NCI-H345 treated with DMSO at 0.1 percent for 48 hours (cell line): ENCODE results near the gene STRN4.

Source experiments
- DNase-seq: peaks from one replicate; lab custom pipeline; 2025; ENCODE audit not compliant: unreplicated experiment; lab: John Stamatoyannopoulos, UW

Gene STRN4

DNA sequence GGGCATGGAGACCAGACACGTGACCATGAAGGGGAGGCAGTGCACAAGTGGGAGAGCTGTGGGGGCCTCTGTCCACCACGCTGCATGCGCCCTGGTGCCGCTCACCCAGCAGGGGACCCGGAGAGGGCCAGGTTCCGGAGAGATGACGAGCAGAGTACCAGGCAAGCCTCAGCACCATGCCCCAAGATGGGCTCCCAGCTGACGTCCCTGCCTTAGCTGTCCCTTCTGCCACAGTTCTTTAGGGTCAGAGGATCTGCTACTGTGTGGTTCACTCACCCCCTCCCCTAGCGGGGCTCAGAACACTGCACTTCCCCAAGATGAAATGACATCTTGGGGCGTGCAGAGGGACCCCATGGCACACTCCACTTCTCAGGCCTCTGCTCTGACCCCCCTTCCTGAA, 19.7 kb downstream of the STRN4 start:
- no peak for DNase-seq

GRCh38 chr19:46725859-46726393, 20.3 kb downstream of the STRN4 start:
- DNase-seq, result no peak

GRCh38 chr19:46725036-46725820, 21.0 kb downstream of the STRN4 start:
- DNase-seq, result no peak

- no peak for DNase-seq
These were observed 21.8 kb downstream of the STRN4 start for GRCh38 chr19:46724468-46724867.

DNA sequence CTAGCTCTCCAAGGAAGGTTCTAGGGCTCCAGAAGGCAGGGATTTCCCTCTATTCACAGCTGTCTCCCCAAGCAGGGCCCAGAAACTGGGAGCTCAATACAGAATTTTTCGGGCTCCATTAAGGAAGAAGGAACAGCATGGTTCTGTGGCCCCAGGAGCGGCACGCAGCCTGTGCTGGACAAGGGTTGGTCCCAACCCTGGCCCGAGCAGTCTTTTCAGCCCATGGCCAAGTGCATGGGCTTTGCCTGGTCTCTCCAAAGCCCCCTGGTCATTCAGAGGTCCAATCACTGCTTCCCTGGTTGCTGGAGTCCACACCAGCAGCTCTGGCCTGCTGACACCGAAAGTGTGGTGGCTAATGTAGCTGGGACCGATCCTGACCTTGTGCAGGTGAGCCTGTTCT, 22.8 kb downstream of the STRN4 start:
- DNase-seq, result no peak

DNA sequence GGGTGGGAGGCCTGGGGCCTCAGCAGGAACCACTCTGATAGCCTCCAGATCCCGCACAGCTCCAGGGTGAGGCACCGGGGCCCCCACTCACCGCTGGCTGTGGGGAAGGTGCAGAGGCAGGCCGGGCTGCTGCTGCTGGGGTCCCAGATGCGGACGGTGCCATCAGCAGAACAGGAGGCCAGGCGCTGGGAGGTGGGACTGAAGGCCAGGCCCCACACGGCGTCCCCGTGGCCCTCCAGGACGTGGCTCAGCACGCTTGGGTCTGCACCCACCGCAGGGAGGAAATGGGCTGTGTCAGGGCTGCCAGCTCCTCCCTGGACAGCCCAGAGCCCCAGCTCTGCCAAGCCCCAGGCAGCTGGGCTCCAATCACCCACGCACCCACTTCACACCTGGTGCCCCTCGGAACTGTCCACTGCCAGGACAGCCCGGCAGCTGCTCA, 23.2 kb downstream of the STRN4 start:
- no peak for DNase-seq

DNA sequence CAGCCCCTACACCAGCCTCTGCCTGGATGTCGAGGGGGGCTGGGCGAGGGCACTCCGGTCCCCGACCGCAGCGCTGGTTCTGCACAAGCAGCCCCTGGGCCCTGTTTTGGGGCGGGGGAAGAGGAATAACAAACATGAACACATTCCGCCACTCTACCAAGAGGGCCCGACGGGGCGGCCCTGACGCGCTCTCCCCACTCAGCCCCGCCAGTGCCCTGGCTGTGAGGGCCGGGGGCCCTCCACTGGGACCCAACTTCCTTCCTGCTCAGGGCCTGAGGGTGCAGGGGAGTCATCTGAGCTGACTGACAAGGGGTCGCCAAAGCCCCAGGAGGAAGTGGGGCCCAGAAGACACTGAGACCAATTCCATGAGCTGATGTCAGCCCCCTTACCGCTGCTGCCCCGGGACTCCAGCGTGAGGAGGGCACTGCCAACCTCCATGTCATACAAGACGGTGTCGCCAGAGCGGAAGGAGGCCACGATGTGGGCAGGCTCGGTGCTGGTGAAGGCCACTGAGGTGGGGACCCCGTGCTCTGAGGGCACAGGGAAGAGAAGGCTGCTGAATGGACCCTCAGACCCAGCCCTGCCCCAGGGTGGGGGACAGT, 23.7 kb downstream of the STRN4 start:
- no peak for DNase-seq

- DNase-seq, result no peak
These were observed 24.3 kb downstream of the STRN4 start for GRCh38 chr19:46722004-46722380.

GRCh38 chr19:46721269-46722003, 24.8 kb downstream of the STRN4 start:
- no peak for DNase-seq

DNA sequence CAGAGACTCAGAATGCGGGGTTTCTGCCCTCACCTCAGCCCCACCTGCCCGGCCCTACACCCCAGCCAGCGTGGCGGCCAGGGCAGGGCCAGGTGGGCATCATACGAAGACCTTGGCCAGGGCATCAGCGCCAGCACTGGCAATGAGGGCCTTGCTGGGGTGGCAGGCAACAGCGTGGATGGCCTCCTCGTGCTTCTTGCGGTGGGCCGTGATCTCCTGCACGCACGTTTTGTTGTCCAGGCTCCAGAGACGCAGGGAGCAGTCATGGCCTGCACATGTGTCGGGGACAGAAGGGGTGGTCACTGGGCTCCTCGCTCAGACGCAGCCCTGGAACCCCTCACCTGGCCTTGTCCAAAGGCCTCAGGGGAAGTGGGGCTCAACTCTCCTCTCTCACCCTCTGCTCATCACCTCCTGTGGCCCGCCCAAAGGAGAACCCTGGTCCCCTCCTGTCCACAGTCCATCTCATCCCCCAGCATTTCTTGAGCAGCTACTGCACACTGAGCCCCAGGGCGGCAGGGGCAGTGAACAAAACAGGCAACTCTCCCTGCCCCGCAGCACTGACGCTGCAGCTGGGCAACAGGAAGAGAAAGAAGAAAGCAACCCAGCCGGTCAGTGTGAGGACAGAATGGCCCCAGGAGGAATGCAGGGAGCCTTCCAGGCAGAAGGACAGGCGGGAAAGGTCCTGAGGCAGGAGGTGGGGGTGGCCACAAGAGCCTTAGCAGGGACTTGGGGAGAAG, 25.6 kb downstream of the STRN4 start:
- DNase-seq, result no peak

DNA sequence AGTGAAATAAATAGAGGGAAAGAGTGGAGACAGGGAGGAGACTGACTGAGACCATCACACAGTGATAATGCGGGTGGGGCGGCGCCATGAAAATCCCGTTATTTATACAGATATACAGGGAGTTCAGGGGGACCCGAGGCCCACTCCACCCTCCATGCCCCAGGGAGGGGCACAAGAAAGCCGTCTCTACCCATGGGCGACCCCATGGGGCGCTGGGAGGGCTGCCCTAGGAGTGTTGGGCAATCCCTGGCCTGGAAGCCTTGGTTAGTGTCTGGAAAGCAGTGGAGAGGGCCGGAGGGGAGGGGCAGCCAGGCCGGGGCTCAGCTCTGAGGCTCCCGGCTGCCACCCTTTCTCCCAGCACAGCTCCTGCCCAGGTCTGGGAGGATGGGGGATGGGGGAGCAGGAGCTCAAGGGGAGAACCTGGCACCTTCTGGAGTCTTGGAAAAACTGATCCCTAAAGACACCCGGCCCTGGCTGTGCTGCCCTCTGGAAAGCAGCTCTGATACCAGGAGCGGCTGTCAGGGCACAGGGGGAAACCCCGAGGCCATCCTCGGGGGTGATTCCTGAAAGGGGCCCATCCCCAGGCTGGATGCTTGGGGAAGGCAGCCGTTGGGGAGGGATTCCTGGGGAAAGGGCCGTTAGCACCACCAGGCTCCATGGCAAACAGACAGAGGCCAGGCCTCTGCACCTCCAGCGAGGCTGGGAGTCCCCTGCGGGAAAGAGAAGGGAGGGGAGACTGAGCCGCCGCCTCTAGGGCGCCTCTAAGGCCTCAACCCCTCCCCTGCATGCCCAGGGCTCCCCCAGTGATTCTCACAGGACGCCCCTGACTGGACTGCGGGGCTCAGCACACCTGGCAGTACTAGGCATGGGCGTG, 26.4 kb downstream of the STRN4 start:
- no peak for DNase-seq

DNA sequence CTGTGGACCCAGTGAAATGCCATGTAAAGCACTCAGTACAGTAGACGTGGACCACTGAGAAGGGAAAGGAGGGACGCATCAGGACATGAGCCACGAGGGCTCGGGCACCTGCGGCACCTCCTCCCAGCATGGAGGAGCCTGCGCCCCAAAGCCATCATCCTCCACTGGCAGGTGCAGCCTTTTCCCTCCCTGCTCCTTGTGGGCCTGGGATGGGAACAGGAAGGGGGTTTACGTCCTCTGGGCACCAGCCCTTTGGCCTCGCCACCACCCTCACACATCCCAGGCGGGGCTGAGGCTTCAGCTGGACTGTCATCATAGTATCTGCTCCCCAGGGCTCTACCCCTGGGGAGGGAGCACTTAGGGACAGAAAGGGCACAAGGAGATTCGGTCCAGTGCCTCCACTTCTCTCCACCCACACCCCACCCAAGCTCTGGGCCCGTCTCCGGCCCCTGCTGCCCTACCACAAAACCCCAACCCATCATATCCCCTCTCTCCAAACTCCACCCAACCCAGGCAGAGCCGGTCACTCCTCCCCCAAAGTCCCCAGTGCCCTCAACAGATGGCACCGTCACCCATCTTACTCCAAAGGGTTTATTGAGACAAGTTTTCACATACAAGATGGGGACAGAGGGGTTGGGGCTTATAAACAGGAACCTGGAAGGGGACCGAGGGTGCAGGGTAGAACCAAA, 27.2 kb downstream of the STRN4 start:
- DNase-seq, result no peak

GRCh38 chr19:46718157-46718933, 27.9 kb downstream of the STRN4 start:
- DNase-seq, result no peak

DNA sequence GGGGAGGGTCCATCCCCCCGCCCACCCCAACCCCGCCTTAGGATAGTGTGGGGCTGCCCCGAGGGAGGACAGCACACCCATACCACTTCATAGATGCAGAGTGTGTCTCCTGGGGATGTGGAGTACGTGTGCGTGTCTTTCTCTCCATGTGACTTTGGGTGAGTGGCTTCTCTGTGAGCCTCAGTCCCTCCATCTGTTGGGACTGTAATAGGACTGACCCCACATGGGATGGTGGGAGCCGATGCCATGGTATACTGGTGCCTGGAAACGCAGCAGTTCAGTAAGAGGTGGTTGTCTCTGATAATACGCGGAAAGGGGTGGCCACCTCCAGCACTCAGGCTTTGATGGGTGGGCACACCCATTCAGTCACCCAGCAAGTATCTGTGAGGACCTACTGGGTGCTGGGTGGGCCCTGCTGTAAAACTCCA, 28.5 kb downstream of the STRN4 start:
- no peak for DNase-seq

DNA sequence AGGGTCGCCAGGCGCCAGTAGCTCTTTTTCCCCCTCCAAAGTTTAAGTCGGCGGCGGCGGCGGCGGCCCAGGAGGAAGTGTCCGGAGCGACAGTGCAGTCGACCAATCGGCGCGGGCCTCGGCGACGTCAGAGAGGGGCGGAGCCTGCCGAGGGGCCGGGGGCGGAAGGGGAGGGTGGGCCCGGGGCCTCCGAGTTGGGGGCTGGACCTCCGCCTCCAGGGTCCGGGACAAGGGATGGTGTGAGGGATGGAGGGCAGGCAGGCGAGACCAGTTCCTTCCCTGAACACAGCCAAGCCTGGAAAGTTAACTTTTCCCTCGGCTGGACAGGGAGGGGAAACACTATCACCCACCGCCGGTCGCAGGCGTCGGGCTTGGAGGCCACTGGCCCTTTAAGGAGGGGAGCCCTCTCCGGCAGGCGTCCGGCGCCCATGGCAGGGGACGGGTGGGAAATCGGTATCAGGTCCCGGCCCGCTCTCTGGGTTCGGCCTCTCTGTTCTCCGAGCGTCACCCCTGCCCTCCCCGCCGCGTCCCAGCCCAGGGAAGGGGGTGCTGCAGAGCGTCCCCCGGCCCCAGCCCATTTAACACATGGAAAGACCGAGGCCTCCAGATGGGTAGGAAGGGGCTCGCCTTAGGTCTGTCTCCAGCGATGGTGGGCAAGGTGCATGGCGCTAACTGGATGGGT, 29.1 kb downstream of the STRN4 start, which contains the start of gene PRKD2:
Gene PRKD2, minus strand, starts transcription at position 81 of the 682 bp plus-strand sequence. CDS start 744 bp downstream, outside the sequence.
- peak; percentile 35 for DNase-seq

GRCh38 chr19:46716672-46717033, 29.6 kb downstream of the STRN4 start:
- no peak for DNase-seq

- no peak for DNase-seq
These were observed 30.1 kb downstream of the STRN4 start for GRCh38 chr19:46715975-46716671.

DNA sequence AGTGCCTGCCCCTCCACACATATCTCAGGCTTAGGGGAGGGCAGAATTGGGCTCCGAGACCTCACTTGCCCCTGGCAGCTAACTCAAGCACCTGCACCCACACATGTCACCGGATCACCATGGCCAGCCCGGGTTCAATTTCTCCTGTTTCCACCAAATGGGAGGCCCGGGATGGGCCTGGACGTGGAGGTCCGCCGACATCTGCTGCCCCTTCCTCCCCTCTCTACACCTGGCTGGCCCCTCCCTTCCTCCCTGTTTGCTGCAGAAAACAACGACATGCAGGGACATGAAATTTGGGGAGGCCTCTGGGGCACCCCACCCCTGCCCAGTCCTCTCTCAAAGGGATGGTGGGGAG, 30.7 kb downstream of the STRN4 start:
- DNase-seq, result no peak
